SIG-M5 treated with dmso at 0.1 percent for 504 hours (cell line): ENCODE measurements around the gene LMBRD1.

ENCODE experiments used
- DNase-seq: peaks from one replicate; lab custom pipeline; 2025; ENCODE audit not compliant: unreplicated experiment; lab: John Stamatoyannopoulos, UW

LMBRD1 gene

DNA sequence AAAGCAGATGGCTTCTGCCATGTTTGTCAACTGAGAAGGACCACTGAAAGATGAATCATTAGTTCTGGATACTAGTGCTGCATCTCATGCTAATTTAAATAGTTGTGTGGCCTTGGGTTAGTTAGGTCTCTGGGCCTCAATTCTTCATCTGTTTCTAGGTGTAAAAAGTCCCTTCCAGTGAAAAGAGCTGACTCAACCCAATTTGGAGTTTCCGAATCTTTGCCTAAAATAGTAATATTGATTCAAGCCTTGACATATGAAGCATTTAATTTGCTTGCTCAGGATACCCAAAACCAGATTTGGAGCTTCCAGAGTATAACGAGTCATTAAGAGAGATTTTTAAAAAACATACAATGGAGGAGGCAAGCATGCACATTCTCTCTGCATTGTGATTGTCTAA is 163.9 kb downstream of the LMBRD1 start:
- no peak for DNase-seq

DNA sequence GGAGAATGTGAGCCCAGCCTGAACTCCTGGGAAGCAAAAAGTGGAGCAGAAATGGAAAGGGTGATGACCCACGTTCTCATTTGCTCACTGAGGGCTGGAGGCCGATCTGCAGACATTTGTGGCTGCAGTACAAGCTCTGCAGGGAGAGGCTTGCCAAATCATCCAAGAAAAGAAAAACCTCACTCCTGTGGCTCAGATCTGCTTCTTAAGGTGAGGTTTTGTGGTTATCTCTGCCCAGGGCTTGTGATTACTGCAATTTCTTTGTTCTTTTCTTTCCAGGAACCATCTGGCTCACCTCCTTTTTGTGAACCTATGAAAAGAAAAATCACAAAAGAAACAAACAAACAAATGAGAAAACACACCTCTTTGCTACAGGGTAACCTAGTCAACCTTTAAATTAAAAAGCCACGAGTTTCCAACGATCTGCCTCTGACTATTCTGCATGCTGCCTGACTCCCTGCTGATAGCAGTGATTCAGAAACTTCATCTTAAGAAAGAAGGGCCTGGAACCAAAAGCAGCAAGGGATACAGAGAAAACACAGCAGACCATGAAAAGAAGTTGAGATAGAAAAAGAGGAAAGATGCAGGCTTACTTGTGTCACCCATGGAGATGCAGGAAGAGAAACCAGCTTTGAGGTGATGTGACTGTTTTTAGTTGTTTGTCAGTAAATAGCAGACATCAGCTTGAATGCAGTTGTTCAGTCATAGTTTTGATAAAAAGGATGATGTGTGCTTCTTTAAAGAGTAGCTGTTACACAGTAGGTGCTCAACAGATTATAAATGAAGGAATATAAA is 165.1 kb downstream of the LMBRD1 start:
- no peak for DNase-seq

DNA sequence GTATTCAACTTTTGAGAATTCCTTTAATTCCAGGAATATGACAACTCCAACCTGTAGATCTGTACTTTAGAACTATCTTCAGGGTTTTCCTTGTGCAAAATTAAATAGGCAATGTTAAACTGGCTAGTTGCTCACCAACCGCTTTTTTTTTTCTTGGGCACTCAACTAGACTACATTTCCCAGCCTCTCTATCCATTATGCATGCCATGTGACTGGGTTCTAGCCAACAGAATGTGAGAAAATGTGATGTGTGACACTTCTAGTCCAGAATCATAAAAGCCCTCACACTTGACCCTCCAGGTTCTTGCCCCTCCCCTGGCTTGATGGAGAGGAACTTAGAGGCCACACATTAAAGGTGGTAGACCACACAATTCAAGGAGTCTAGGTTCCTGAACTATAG is 166.0 kb downstream of the LMBRD1 start:
- DNase-seq, result no peak

DNA sequence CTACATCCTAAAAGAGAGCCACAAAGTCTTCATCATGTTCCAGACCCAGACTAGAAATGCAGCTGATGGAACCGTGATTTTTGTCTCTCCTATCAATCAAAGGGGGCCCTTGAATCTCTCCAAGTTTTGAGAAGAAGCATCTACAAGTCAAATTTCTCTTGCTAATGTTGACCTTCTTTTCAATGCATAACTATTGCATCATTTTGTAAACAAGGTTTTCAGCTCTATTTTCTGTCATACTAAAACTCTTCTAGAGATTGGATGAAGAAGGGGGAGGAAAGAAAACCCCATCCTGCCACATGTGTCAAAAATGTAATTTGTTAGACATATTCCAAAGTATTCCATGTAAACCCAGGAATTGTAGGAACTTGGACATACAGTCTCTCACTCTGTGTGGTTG is 169.2 kb downstream of the LMBRD1 start:
- DNase-seq, result no peak

DNA sequence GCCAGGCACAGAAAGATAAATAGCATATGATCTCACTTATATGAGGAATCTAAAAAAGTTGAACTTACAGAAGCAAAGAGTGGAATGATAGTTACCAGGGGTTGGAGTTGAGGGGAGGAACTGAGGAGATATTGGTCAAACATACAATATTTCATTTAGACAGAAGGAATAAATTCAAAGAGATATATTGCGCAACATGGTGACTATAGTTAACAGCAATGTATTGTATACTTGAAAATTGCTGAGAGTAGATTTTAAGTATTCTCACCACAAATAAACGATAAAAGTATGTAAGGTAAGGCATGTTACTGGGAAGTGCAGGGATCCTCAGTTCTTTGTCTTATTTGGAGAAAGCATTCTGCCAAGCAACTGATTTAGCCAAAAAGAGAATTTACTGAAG is 171.9 kb downstream of the LMBRD1 start:
- DNase-seq, result no peak
